Urothelium cell line (cell line): Measurements from ENCODE around the gene FUBP3.
"Not testable (repeated sequence)": the region's sequence is repeated elsewhere in the genome, so short reads cannot be mapped to it uniquely, and the experiment has no call there.

Source experiments
- DNase-seq: peaks from one replicate; pipeline ENCODE4 v3.0.0; 2011; ENCODE audit warnings: low spot score, mixed read lengths
- FAIRE-seq: peaks from 2 replicates; lab custom pipeline; 2011; peaks lifted over from hg19 to GRCh38; lab: Jason Lieb, UNC

The FUBP3 gene

GRCh38 chr9:130680836-130681768, 101.7 kb downstream of the FUBP3 start:
- DNase-seq (peak; percentile 92), FAIRE-seq (peak; percentile 94)

- no peak for DNase-seq
- no peak for FAIRE-seq
Measured at GRCh38 chr9:130681769-130682420, 102.5 kb downstream of the FUBP3 start.

GRCh38 chr9:130682421-130683121, 103.2 kb downstream of the FUBP3 start:
- FAIRE-seq (no peak), DNase-seq (peak; percentile 86)

GRCh38 chr9:130685104-130685503, 105.7 kb downstream of the FUBP3 start:
- DNase-seq: no peak
- no peak for FAIRE-seq

- DNase-seq, FAIRE-seq: not testable (repeated sequence)
Measured at GRCh38 chr9:130685945-130686344, 106.6 kb downstream of the FUBP3 start.

- DNase-seq (no peak), FAIRE-seq (no peak)
Measured at GRCh38 chr9:130687615-130688014, 108.2 kb downstream of the FUBP3 start.
